Activated CD8-positive, alpha-beta memory T cell treated with anti-CD3 and anti-CD28 coated beads, Interleukin-2, amount 50 U/mL, for 1 hour (primary cell): ENCODE measurements around the gene DNAJC10.
"Not testable (repeated sequence)": the region's sequence is repeated elsewhere in the genome, so short reads cannot be mapped to it uniquely, and the experiment has no call there.

Experiments used
- DNase-seq: peaks from one replicate; pipeline ENCODE4 v3.0.0-alpha.2; 2020; ENCODE audit errors: extremely low read depth

Gene DNAJC10, protein sequence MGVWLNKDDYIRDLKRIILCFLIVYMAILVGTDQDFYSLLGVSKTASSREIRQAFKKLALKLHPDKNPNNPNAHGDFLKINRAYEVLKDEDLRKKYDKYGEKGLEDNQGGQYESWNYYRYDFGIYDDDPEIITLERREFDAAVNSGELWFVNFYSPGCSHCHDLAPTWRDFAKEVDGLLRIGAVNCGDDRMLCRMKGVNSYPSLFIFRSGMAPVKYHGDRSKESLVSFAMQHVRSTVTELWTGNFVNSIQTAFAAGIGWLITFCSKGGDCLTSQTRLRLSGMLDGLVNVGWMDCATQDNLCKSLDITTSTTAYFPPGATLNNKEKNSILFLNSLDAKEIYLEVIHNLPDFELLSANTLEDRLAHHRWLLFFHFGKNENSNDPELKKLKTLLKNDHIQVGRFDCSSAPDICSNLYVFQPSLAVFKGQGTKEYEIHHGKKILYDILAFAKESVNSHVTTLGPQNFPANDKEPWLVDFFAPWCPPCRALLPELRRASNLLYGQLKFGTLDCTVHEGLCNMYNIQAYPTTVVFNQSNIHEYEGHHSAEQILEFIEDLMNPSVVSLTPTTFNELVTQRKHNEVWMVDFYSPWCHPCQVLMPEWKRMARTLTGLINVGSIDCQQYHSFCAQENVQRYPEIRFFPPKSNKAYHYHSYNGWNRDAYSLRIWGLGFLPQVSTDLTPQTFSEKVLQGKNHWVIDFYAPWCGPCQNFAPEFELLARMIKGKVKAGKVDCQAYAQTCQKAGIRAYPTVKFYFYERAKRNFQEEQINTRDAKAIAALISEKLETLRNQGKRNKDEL

DNA sequence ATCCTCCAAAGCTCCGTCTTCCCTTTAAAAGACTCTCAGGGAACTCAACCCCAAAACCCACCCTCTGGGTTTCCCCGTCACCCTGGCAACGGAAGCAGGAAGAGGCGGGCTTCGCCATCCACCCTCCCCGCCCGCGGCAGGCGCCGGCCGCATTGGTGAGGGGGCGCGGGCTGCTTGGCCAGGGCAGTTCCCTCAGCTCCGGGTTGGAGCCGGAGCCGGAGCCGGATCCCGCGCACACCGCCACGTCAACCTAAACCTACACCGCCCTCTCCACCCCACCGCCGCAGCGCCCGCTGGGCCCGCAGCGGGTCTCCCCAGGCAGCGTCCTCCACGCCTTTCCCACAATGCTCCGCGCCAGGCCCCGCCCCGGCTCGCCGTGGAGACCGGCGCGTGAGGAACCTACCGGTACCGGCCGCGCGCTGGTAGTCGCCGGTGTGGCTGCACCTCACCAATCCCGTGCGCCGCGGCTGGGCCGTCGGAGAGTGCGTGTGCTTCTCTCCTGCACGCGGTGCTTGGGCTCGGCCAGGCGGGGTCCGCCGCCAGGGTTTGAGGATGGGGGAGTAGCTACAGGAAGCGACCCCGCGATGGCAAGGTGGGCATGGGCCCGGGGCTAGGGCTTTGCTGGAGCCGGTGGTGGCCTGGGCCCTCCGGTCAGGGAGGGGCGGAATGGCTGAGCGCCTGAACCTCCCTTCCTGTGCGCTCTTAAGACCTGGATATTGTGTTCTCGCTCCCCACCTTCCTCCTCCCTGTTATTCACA lies at the start of gene DNAJC10:
Gene DNAJC10 (plus strand): TSS at position 366 of the 758 bp plus-strand sequence. CDS start 1,830 bp downstream, outside the sequence.
- peak; percentile 65 for DNase-seq

DNA sequence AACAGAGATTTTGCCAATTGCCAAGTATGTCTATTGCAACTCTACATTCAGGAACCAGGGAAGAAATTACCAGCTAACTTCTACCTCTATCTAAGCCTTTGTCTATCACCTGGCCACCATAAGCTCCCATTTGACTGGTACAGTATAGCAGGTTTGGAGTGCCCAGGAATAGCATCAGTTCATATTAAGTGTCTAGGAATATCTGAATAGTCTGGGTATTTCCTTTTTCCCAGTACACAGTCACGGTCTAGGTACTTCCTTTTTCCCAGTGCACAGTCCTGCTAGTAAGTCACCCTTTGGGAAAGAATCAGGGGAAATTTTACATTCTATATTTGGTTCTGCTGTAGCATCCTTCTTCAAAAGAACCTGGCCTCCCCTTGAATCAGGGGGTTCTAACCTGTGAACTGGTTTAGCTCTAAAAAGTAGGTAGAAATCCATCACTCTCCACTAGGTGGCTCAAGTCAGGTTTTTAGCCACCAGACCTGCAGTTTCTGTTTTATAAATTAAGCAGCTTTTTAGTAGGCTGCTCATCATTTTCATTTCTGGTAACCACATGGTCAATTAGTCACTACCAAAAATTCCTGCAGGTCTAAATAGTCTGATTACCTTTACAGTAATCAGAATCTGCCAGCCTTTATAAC lies 49.3 kb upstream of the DNAJC10 start:
- no peak for DNase-seq

- DNase-seq: no peak
These were observed 48.8 kb upstream of the DNAJC10 start for GRCh38 chr2:182667315-182667695.

GRCh38 chr2:182668671-182669070 lies 47.4 kb upstream of the DNAJC10 start:
- no peak for DNase-seq

DNA sequence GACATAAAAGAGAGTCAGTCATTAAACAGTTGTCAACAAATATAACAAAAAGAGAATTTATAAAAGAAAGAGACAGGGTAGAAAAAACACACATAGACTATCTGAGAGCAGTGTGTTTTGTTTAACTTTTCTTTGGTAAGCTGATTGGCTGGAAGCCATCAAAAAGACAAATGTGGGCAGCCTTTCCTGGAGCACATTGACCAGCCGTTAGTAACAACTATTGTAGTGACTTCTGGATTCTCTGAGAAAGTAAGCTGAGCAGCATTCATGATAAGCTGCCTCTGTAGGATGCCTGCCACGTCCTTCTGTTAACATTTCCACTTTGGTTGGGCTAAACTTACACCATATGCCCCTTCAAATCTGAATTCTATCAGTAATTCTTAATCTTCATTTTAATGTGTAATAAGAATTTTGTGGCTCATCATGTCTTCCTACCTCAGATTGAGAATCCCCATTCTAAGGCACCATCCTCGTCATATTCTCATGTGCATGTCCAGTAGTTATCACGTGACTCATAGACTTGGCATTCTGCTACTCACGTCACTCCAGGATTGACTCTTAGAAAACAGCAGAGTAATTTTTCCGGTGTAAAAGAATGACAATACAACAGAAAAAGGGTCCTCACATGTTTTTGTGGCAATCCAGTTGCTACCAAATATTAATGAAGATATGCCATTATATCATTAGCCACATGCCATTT lies 43.4 kb upstream of the DNAJC10 start:
- DNase-seq: no peak

DNA sequence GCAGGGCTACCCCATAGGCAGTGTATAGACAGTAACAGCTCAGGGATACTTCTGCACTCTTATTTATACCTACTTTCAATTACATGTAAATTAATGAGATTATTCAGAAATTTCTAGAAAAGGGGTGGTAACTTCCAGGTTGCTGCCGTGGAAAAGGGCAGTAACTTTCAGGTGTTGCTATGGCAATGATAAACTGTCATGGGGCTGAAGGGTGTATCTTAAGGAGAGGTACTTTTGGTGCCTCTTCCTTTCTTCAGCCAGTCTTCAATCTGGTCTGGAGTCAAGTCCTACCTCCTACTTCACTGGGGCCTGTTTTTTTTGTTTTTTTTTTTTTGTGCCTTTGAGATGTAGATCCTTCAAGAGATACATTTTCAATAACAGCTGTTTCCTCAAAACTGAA lies 35.2 kb upstream of the DNAJC10 start:
- DNase-seq: no peak

DNA sequence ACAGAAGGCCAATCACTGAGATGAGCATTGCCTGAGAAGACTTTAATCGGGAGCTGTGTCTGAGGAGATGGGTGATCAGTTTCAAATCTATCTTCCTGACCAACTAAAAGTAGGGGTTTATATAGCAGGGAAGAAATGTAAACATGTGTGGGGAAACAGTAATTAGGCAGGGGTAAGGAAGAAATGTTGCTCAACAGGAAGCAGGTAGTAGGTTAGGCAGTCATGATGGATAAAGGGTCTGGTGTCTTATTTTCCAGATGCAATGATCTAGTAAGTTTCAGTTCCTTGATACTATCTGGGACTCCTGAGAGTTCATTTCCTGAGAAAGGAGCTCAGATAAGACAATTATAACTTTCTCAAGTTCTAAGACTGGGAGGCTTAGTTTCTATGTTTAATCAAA lies 33.8 kb upstream of the DNAJC10 start:
- DNase-seq: no peak

DNA sequence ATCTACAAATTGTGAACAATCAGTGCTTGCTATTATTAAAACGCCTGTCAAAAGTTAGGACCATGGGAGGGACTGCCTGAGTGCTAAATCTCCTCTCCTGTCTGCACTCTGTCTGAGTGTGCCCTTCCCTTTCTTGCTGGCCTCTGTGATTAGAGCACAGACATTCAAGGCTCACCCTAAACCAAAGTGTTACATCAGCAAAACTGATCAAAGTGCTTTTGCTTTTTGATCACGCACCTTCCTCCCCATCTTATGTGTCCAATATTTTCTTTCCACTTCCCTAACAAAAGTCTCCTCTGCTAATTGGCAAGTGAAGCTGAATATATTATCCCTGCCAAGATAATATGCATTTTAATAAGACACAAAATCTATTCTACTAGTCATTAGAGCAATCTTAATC lies 30.5 kb upstream of the DNAJC10 start:
- no peak for DNase-seq

- DNase-seq: not testable (repeated sequence)
These were observed 29.3 kb upstream of the DNAJC10 start for GRCh38 chr2:182686763-182687162.

DNA sequence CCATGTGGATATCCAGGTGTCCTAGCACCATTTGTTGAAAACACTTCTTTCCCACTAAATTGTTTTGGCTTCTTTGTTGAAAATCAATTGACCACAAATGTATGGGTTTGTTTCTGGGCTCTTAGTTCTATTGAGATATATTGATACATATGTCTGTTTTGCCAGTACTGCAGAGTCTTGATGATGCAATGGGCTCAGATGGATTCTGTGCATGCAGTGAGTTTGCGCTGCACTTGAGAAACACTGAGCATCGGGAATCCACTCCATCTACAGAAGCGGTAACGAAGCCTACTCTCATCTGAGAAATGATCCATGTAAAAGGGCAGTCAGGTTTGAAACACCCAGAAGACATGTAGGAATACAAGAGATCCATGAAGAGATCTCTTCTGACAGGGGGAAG lies 21.9 kb upstream of the DNAJC10 start:
- DNase-seq: no peak

- no peak for DNase-seq
These were observed 20.3 kb upstream of the DNAJC10 start for GRCh38 chr2:182695776-182696175.

DNA sequence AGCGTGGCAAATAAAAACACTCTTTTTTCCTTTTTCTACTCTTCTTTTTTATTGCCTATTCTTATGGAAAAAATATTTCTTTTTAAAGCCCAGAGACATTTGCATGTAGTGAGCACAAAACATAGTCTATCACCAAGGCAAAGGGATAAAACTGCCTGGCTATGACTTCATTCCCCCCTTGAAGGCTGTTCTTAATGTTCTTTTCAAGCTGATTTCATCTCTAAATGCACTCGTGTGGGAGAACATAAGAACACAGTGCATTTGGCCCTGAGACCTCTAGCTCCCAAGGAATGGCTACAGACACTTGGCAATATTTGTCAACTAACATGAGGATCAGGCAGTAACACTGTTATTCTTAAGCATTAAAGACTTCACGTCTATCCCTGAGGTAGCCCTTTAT lies 17.4 kb upstream of the DNAJC10 start:
- DNase-seq: no peak

DNA sequence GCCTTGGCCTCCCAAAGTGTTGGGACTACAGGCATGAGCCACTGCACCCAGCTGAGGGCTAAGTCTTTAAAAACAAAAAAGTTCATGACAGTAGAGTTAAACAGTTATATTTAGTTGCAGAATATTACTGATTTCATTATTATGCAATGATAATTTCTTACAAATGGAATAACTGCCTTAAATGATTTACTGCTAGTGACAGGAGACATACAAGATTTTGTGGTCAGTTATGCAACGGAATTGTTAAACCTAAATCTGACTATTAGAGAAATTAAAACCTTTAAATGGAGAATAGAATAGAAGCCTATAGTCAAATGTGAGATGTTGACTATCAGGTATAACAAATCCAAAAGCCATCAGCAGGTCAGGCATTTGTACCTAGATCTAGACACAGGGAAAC lies 10.3 kb upstream of the DNAJC10 start:
- DNase-seq: no peak

DNA sequence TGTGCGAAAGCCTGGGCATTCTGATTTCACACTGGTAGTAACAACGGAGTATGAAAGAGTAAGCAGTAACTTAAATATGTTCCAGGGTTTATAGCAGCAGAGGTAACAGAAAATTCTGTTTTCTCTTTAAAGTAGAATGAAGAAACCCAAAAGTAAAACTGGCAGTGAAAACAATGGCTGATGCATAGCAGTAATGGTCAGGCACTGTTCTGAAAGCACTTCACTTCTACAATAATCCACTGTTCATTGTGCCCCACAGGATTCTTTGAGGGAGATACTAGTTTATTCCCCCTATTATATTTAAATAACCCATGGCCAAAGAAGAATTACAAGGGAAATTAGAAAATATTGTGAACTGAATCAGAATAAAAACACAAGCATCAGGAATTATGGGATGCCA lies 9.3 kb upstream of the DNAJC10 start:
- no peak for DNase-seq

- no peak for DNase-seq
These were observed 2.5 kb upstream of the DNAJC10 start for GRCh38 chr2:182713601-182714000.

- DNase-seq: no peak
These were observed 751 bp upstream of the DNAJC10 start for GRCh38 chr2:182715121-182715891.

GRCh38 chr2:182716650-182716979 lies 558 bp downstream of the DNAJC10 start:
- DNase-seq: no peak

GRCh38 chr2:182717416-182717815 lies 1.4 kb downstream of the DNAJC10 start:
- DNase-seq: no peak

DNA sequence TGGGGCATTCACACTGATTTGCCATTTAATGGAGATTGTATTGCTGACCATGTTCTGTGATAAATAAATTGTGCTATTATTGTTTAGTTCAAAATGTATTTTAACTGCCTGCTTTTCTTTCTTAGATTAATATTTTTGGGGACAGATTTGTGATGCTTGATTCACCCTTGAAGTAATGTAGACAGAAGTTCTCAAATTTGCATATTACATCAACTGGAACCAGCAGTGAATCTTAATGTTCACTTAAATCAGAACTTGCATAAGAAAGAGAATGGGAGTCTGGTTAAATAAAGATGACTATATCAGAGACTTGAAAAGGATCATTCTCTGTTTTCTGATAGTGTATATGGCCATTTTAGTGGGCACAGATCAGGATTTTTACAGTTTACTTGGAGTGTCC lies 1.8 kb downstream of the DNAJC10 start:
- no peak for DNase-seq

DNA sequence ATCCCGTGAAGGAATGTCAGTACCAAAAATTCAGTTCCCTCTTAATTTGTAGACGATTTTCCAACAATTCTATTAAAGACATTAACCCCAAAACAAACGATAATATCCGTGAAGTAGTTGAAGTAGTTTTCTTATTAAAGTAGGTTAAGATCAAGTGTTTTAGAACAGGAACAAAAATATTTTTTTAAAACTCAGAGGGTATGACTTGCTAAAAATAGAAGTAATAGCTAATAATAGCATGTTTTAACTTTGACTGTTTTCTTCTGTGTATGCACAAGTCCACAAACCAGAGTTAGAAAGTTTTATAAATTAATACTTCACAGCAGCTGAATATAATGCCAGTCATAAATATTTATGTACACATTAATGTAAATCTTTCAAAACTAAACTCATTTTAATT lies 2.4 kb downstream of the DNAJC10 start:
- DNase-seq: no peak

- not testable (repeated sequence) for DNase-seq
These were observed 3.1 kb downstream of the DNAJC10 start for GRCh38 chr2:182719116-182719515.
